Fibroblast of skin of left biceps (primary cell): Measurements from ENCODE around the gene ALDH9A1.
"Not testable (repeated sequence)": the region's sequence is repeated elsewhere in the genome, so short reads cannot be mapped to it uniquely, and the experiment has no call there.

Source experiments
- DNase-seq, 2 experiments: peaks; one replicate each; pipeline ENCODE4 v3.0.0-alpha.2; 2013; ENCODE audit warnings: low read depth in 2 of 2

The ALDH9A1 gene

GRCh38 chr1:165697881-165698760, at the start of gene ALDH9A1:
TSS of gene ALDH9A1 (minus strand) at chr1:165698562. CDS start at chr1:165698558, 4 bp downstream.
- DNase-seq, result peak; percentile 72

- no peak for DNase-seq
Observed at GRCh38 chr1:165747632-165748447, 49.5 kb upstream of the ALDH9A1 start.

GRCh38 chr1:165744913-165745312, 46.6 kb upstream of the ALDH9A1 start:
- DNase-seq, result not testable (repeated sequence)

- DNase-seq, result no peak
Observed at GRCh38 chr1:165742194-165742593, 43.8 kb upstream of the ALDH9A1 start.

- no peak for DNase-seq
Observed at GRCh38 chr1:165738794-165739193, 40.4 kb upstream of the ALDH9A1 start.

- no peak for DNase-seq
Observed at GRCh38 chr1:165737196-165737595, 38.8 kb upstream of the ALDH9A1 start.

GRCh38 chr1:165734906-165735305, 36.5 kb upstream of the ALDH9A1 start:
- no peak for DNase-seq

GRCh38 chr1:165726841-165727240, 28.5 kb upstream of the ALDH9A1 start:
- DNase-seq, result no peak

GRCh38 chr1:165726169-165726568, 27.8 kb upstream of the ALDH9A1 start:
- no peak for DNase-seq

GRCh38 chr1:165717918-165718515, 19.7 kb upstream of the ALDH9A1 start:
- peak in 1 of 2 experiments; percentile 26 for DNase-seq

GRCh38 chr1:165716265-165717051, 18.1 kb upstream of the ALDH9A1 start:
- not testable (repeated sequence) for DNase-seq

- no peak for DNase-seq
Observed at GRCh38 chr1:165712764-165713163, 14.4 kb upstream of the ALDH9A1 start.

- no peak for DNase-seq
Observed at GRCh38 chr1:165707984-165708706, 9.8 kb upstream of the ALDH9A1 start.

GRCh38 chr1:165703648-165704047, 5.3 kb upstream of the ALDH9A1 start:
- no peak for DNase-seq

- not testable (repeated sequence) for DNase-seq
Observed at GRCh38 chr1:165701922-165702321, 3.6 kb upstream of the ALDH9A1 start.

- no peak for DNase-seq
Observed at GRCh38 chr1:165699577-165699976, 1.2 kb upstream of the ALDH9A1 start.

- no peak for DNase-seq
Observed at GRCh38 chr1:165698761-165699052, 345 bp upstream of the ALDH9A1 start.

- no peak for DNase-seq
Observed at GRCh38 chr1:165697491-165697880, 876 bp downstream of the ALDH9A1 start.

- peak; percentile 80 to 84 for DNase-seq
Observed at GRCh38 chr1:165696625-165697100, 1.7 kb downstream of the ALDH9A1 start.

- no peak for DNase-seq
Observed at GRCh38 chr1:165695031-165695430, 3.3 kb downstream of the ALDH9A1 start.

- DNase-seq, result no peak
Observed at GRCh38 chr1:165688046-165688445, 10.3 kb downstream of the ALDH9A1 start.
